Ishikawa (cell line): ENCODE results near the gene ILK.

Experiments
- CEBPB ChIP-seq: IDR thresholded peaks from 2 replicates; pipeline ENCODE4 v1.6.1; 2012
- CREB1 ChIP-seq: IDR thresholded peaks from 2 replicates; pipeline ENCODE4 v1.6.1; 2012; ENCODE audit warnings: low read depth
- EGR1 ChIP-seq: IDR thresholded peaks from 2 replicates; pipeline ENCODE4 v1.6.1; 2012
- EP300 ChIP-seq: IDR thresholded peaks from 2 replicates; pipeline ENCODE4 v1.6.1; 2012; ENCODE audit warnings: borderline replicate concordance
- FOXM1 ChIP-seq: IDR thresholded peaks from 2 replicates; pipeline ENCODE4 v1.6.1; 2012; ENCODE audit warnings: low read depth, borderline replicate concordance
- MAX ChIP-seq: IDR thresholded peaks from 2 replicates; pipeline ENCODE4 v1.6.1; 2012
- NFIC ChIP-seq: IDR thresholded peaks from 2 replicates; pipeline ENCODE4 v1.6.1; 2012
- RAD21 ChIP-seq: IDR thresholded peaks from 2 replicates; pipeline ENCODE4 v1.6.1; 2012; ENCODE audit warnings: low read depth
- REST ChIP-seq: IDR thresholded peaks from 2 replicates; pipeline ENCODE4 v1.6.1; 2012; ENCODE audit warnings: low read depth, mild to moderate bottlenecking
- TAF1 ChIP-seq: IDR thresholded peaks from 2 replicates; pipeline ENCODE4 v1.6.1; 2012; ENCODE audit warnings: low read depth, mild to moderate bottlenecking
- TCF12 ChIP-seq: IDR thresholded peaks from 2 replicates; pipeline ENCODE4 v1.6.1; 2012; ENCODE audit warnings: low read depth
- TEAD4 ChIP-seq: IDR thresholded peaks from 2 replicates; pipeline ENCODE4 v1.6.1; 2012
- USF1 ChIP-seq: IDR thresholded peaks from 2 replicates; pipeline ENCODE4 v1.6.1; 2012
- YY1 ChIP-seq: IDR thresholded peaks from 2 replicates; pipeline ENCODE4 v1.6.1; 2012; ENCODE audit warnings: low read depth
- ZBTB7A ChIP-seq: IDR thresholded peaks from 2 replicates; pipeline ENCODE4 v1.6.1; 2012; ENCODE audit warnings: low read depth

ILK gene

GRCh38 chr11:6565325-6565724, 38.2 kb upstream of the ILK start:
- no peak for TF ChIP-seq CEBPB
- no peak for TF ChIP-seq TAF1
- TF ChIP-seq EP300 = no peak
- TF ChIP-seq REST = no peak
- TF ChIP-seq FOXM1 = no peak
- TF ChIP-seq USF1 = no peak
- no peak for TF ChIP-seq MAX
- no peak for TF ChIP-seq EGR1
- no peak for TF ChIP-seq NFIC
- TF ChIP-seq YY1 = no peak
- no peak for TF ChIP-seq TCF12
- no peak for TF ChIP-seq RAD21
- no peak for TF ChIP-seq TEAD4
- TF ChIP-seq CREB1 = no peak
- no peak for TF ChIP-seq ZBTB7A

- TF ChIP-seq CEBPB (no peak), MAX (no peak), EP300 (no peak), TAF1 (no peak), ZBTB7A (no peak), TCF12 (no peak), NFIC (no peak), FOXM1 (no peak), EGR1 (no peak), RAD21 (no peak)
Measured at GRCh38 chr11:6565988-6566703, 37.4 kb upstream of the ILK start.

GRCh38 chr11:6566704-6567370, 36.7 kb upstream of the ILK start:
- no peak for TF ChIP-seq TAF1
- no peak for TF ChIP-seq NFIC
- no peak for TF ChIP-seq REST
- no peak for TF ChIP-seq RAD21
- no peak for TF ChIP-seq CREB1
- TF ChIP-seq USF1 = no peak
- no peak for TF ChIP-seq CEBPB
- no peak for TF ChIP-seq FOXM1
- no peak for TF ChIP-seq ZBTB7A
- no peak for TF ChIP-seq TCF12
- no peak for TF ChIP-seq MAX
- TF ChIP-seq YY1 = no peak
- no peak for TF ChIP-seq EGR1
- TF ChIP-seq EP300 = no peak
- TF ChIP-seq TEAD4 = no peak

- TF ChIP-seq MAX (no peak), CEBPB (no peak), USF1 (no peak), EP300 (no peak), CREB1 (no peak), NFIC (no peak), TEAD4 (no peak), RAD21 (no peak), ZBTB7A (no peak), TAF1 (no peak), FOXM1 (no peak), EGR1 (no peak), REST (no peak), TCF12 (no peak), YY1 (no peak)
Measured at GRCh38 chr11:6567371-6567745, 36.2 kb upstream of the ILK start.
